Ishikawa (cell line): ENCODE results near the gene RBPMS2.

Source experiments
- CEBPB ChIP-seq: IDR thresholded peaks from 2 replicates; pipeline ENCODE4 v1.6.1; 2012
- CREB1 ChIP-seq: IDR thresholded peaks from 2 replicates; pipeline ENCODE4 v1.6.1; 2012; ENCODE audit warnings: low read depth
- EGR1 ChIP-seq: IDR thresholded peaks from 2 replicates; pipeline ENCODE4 v1.6.1; 2012
- EP300 ChIP-seq: IDR thresholded peaks from 2 replicates; pipeline ENCODE4 v1.6.1; 2012; ENCODE audit warnings: borderline replicate concordance
- FOXM1 ChIP-seq: IDR thresholded peaks from 2 replicates; pipeline ENCODE4 v1.6.1; 2012; ENCODE audit warnings: low read depth, borderline replicate concordance
- NFIC ChIP-seq: IDR thresholded peaks from 2 replicates; pipeline ENCODE4 v1.6.1; 2012
- RAD21 ChIP-seq: IDR thresholded peaks from 2 replicates; pipeline ENCODE4 v1.6.1; 2012; ENCODE audit warnings: low read depth
- REST ChIP-seq: IDR thresholded peaks from 2 replicates; pipeline ENCODE4 v1.6.1; 2012; ENCODE audit warnings: low read depth, mild to moderate bottlenecking
- TAF1 ChIP-seq: IDR thresholded peaks from 2 replicates; pipeline ENCODE4 v1.6.1; 2012; ENCODE audit warnings: low read depth, mild to moderate bottlenecking
- TCF12 ChIP-seq: IDR thresholded peaks from 2 replicates; pipeline ENCODE4 v1.6.1; 2012; ENCODE audit warnings: low read depth
- TEAD4 ChIP-seq: IDR thresholded peaks from 2 replicates; pipeline ENCODE4 v1.6.1; 2012
- YY1 ChIP-seq: IDR thresholded peaks from 2 replicates; pipeline ENCODE4 v1.6.1; 2012; ENCODE audit warnings: low read depth
- ZBTB7A ChIP-seq: IDR thresholded peaks from 2 replicates; pipeline ENCODE4 v1.6.1; 2012; ENCODE audit warnings: low read depth
- TF ChIP-seq, protein P1 (sequence below): IDR thresholded peaks from 2 replicates; pipeline ENCODE4 v1.6.1; 2012
- TF ChIP-seq, protein P2 (sequence below): IDR thresholded peaks from 2 replicates; pipeline ENCODE4 v1.6.1; 2012

Gene RBPMS2

DNA sequence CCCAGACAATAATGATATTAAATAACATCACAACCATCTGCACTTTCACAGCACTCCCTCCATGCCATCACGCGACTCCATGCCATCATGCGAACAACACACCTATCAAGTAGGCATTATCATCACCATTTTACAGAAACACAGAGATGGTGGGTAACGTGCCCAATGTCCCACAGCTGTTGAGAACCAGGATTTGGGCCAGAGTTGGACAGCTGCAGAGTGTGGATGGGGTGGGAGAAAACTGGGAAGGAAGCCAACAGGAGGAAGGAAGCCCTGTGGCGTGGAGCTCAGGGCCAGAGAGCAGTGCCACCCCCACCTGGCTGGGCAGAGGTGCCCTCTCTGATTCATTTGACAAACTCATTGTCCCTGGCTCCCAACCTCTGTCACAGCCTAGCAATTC, 29.0 kb downstream of the RBPMS2 start:
- TF ChIP-seq TAF1 (no peak), TCF12 (no peak), ZBTB7A (no peak), NFIC (no peak), CEBPB (no peak), TEAD4 (no peak), EP300 (no peak), FOXM1 (no peak)
- TF ChIP-seq, protein P1, sequence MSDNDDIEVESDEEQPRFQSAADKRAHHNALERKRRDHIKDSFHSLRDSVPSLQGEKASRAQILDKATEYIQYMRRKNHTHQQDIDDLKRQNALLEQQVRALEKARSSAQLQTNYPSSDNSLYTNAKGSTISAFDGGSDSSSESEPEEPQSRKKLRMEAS: no peak

GRCh38 chr15:64743691-64744090, 31.7 kb downstream of the RBPMS2 start:
- no peak for TF ChIP-seq CREB1

- no peak for TF ChIP-seq TEAD4
- TF ChIP-seq TAF1: no peak
- TF ChIP-seq NFIC: no peak
- no peak for TF ChIP-seq EGR1
- TF ChIP-seq, protein P2, sequence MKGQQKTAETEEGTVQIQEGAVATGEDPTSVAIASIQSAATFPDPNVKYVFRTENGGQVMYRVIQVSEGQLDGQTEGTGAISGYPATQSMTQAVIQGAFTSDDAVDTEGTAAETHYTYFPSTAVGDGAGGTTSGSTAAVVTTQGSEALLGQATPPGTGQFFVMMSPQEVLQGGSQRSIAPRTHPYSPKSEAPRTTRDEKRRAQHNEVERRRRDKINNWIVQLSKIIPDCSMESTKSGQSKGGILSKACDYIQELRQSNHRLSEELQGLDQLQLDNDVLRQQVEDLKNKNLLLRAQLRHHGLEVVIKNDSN: no peak
- TF ChIP-seq EP300: no peak
- TF ChIP-seq RAD21: no peak
- TF ChIP-seq, protein P1: no peak
- TF ChIP-seq FOXM1: no peak
- TF ChIP-seq YY1: no peak
- no peak for TF ChIP-seq CREB1
- TF ChIP-seq TCF12: no peak
- TF ChIP-seq ZBTB7A: no peak
- TF ChIP-seq CEBPB: no peak
- no peak for TF ChIP-seq REST
Observed at GRCh38 chr15:64742921-64743320, 32.5 kb downstream of the RBPMS2 start.

DNA sequence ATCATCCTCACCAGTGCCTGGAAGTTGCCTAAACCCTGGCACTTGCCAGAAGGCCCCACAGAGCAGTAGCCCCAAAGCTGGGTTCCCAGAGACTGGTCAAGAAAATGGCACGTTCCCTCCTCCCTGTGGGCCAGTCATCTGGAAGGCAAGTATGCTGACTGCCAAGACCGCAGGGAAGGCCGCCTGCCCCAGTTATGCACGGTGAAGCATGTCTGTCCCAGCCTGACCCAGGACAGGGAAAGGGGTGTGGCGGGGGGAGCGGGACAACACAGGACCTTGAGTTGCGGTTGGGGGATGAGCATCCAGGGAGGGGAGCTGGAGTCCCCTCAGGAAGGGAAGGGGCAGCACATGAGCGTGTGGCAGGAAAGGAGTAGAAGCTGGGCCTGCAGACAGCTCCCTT, 33.0 kb downstream of the RBPMS2 start:
- TF ChIP-seq TCF12 (no peak), YY1 (no peak)

DNA sequence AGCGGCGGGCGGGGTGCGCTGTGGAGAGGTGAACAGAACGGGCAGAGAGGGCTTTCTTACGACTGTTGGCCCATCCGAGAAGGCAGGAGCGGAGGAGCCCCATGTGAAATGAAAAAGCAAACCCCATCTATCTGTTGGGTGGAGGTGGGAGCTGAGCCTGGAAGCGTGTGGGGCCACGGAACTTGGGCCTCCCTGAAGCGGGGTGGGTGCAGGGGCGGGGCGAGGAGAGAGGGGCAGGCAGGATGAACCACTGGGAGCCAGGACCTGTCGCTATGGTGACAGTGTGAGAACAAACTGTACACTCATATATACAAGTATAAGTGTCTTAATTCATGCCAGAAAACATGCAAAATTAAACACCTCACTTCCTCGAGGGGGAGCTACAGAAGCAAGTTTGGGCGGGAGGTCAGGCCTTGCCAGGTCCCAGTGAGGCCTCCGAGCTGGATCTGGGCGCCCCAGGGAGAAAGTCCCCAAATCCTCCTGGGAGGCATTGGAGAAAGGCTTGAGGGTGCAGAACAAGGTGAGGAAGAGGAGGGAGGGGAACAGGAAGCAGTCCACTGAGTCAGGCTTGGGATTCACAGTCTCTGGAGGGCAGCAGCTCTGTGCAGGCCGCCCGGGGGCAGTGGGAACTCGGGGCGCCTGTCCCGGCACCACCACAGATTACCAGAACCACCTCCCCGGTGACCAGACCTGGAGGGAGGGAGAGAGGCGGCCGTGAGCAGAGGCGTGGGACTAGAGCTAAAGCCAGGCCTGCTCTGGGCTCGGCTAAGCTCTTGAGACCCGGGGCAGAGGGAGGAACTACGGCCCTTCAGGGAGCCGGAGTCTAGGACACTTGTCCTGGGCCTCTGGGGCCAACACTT, 34.8 kb downstream of the RBPMS2 start:
- no peak for TF ChIP-seq NFIC
- no peak for TF ChIP-seq REST
- no peak for TF ChIP-seq FOXM1
- no peak for TF ChIP-seq RAD21
- no peak for TF ChIP-seq ZBTB7A
- TF ChIP-seq EP300: no peak
- TF ChIP-seq, protein P1: no peak
- no peak for TF ChIP-seq EGR1
- TF ChIP-seq CEBPB: no peak
- no peak for TF ChIP-seq CREB1
- TF ChIP-seq TCF12: no peak
- TF ChIP-seq, protein P2: no peak

DNA sequence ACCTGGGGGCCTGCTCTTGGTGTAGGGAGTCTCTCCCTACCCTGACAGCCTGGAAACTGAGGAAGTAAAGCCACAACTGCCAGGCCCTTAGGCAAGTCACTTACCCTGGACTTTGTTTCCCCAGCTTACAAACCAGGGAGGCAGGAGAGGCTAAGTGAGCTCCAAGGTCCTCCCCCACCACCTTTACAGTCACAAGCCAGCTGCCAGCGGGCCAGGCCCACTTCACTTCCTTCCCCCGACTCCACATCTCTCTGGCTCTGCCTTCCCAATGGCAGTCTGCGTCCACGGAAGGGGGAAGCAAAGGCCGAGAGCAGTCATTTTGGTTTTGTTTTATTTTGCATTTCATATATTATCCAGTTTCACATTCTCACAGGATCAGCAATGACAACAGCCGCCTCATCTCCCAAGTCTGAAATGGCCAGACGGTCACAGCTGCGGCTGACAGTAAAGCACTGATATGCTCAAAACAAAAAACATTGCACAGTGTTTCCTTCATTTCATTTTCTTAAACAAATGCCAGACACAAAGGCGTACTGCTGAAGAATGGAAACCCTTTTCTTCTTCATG, 35.7 kb downstream of the RBPMS2 start:
- TF ChIP-seq FOXM1 (no peak), NFIC (no peak), REST (no peak), CREB1 (no peak), EP300 (no peak), YY1 (no peak), CEBPB (no peak), EGR1 (no peak)
- TF ChIP-seq, protein P2: no peak
